MCF 10A (cell line): ENCODE data around the gene GAB3. TPM values are rescaled to one million over a fixed set of nuclear protein-coding genes. Genes with fewer than 3 reads are reported as not detected.

Source experiments
- BruUV-seq: library from RNA; stranded (reverse); fragments of 400-500 nt; replicated peaks from 2 replicates; lab custom pipeline; 2021; lab: Mats Ljungman, UMichigan
- CTCF ChIA-PET: fragments of 300-600 bp; sonication (Branson Sonifier 250); formaldehyde crosslinking; extraction: SDS; loops from one replicate; lab custom pipeline; 2021; ENCODE audit warnings: antibody characterized with exemption, inconsistent platforms; lab: Yijun Ruan, JAX
- POLR2A ChIA-PET: fragments of 300-600, 350-650 bp; sonication (Branson Sonifier 250); formaldehyde crosslinking; extraction: SDS; loops from one replicate; lab custom pipeline; 2020; ENCODE audit warnings: antibody characterized with exemption, inconsistent platforms; lab: Yijun Ruan, JAX
- DNase-seq: peaks from one replicate; pipeline ENCODE4 v3.0.0-alpha.2; 2018; ENCODE audit not compliant: unreplicated experiment
- H3K27ac Mint-ChIP-seq: one replicate; pipeline ENCODE4 v1.8.0; 2022; ENCODE audit warnings: mild to moderate bottlenecking, low read depth, mixed read lengths; ENCODE audit not compliant: unreplicated experiment
- H3K27me3 Mint-ChIP-seq: one replicate; pipeline ENCODE4 v1.8.0; 2022; ENCODE audit warnings: mixed read lengths; ENCODE audit not compliant: insufficient read depth, unreplicated experiment
- H3K36me3 Mint-ChIP-seq: one replicate; pipeline ENCODE4 v1.8.0; 2022; ENCODE audit warnings: mild to moderate bottlenecking, moderate library complexity, mixed read lengths; ENCODE audit not compliant: insufficient read depth, unreplicated experiment
- H3K4me1 Mint-ChIP-seq: one replicate; pipeline ENCODE4 v1.8.0; 2022; ENCODE audit warnings: mixed read lengths; ENCODE audit not compliant: insufficient read depth, unreplicated experiment
- H3K4me3 Mint-ChIP-seq: one replicate; pipeline ENCODE4 v1.8.0; 2022; ENCODE audit warnings: mild to moderate bottlenecking, moderate library complexity, mixed read lengths; ENCODE audit not compliant: unreplicated experiment
- H3K9me3 Mint-ChIP-seq: one replicate; pipeline ENCODE4 v1.8.0; 2022; ENCODE audit warnings: mixed read lengths; ENCODE audit not compliant: unreplicated experiment
- intact Hi-C: fragments of 100-400 bp; cut with micrococcal nuclease; formaldehyde crosslinking; loops from 2 replicates; pipeline ENCODE4 v1.14.1; 2022
- total RNA-seq: library from RNA; stranded (reverse); gene quantifications from 2 replicates; pipeline ENCODE4 v1.2.3, GENCODE V29; 2022
- TF ChIP-seq, protein P1 (sequence below): fragments of 200-600 bp; IDR thresholded peaks from one replicate; pipeline ENCODE4 v1.8.0; 2022; ENCODE audit warnings: antibody characterized with exemption, mild to moderate bottlenecking; ENCODE audit not compliant: unreplicated experiment

Gene GAB3
- total RNA-seq, 1 experiment from 2014 or later: 2.1 TPM

DNA sequence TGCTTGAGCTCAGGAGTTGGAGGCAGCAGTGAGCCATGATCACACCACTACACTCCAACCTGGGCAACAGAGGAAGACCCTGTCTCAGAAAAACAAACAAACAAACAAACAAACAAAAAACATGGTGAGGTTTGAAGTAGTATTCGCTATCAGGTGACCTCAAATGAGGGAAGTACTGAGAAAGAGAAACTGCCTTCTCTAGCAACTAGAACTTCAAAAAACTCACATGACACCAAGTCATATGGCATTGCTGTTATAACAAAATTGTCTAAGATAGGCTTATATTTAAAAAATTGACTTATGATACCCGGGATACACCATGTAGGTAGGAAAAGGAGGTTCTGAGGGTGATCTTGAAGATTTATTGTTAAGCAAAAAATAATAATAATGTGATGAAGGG, 44.1 kb upstream of the GAB3 start:
- CTCF ChIA-PET: interaction anchor here (0.6 kb wide), 1 partner anchor 26 kb away, joined by 3 read pairs; no protein-coding TSS in a partner anchor
- Mint-ChIP-seq H3K27me3 (peaks cover under 1% of the 10 kb centered on the region), H3K27ac (no peak overlapping the region), H3K4me3 (no peak overlapping the region), H3K9me3 (no peaks in the 10 kb centered on the region), H3K4me1 (peaks cover 27% of the 10 kb centered on the region), H3K36me3 (no peaks in the 10 kb centered on the region)
- BruUV-seq: no TSS peak
- intact Hi-C loops: no loop called here
- POLR2A ChIA-PET: no interaction called here
- TF ChIP-seq, protein P1, sequence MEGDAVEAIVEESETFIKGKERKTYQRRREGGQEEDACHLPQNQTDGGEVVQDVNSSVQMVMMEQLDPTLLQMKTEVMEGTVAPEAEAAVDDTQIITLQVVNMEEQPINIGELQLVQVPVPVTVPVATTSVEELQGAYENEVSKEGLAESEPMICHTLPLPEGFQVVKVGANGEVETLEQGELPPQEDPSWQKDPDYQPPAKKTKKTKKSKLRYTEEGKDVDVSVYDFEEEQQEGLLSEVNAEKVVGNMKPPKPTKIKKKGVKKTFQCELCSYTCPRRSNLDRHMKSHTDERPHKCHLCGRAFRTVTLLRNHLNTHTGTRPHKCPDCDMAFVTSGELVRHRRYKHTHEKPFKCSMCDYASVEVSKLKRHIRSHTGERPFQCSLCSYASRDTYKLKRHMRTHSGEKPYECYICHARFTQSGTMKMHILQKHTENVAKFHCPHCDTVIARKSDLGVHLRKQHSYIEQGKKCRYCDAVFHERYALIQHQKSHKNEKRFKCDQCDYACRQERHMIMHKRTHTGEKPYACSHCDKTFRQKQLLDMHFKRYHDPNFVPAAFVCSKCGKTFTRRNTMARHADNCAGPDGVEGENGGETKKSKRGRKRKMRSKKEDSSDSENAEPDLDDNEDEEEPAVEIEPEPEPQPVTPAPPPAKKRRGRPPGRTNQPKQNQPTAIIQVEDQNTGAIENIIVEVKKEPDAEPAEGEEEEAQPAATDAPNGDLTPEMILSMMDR: no peak
- DNase-seq: no peak

DNA sequence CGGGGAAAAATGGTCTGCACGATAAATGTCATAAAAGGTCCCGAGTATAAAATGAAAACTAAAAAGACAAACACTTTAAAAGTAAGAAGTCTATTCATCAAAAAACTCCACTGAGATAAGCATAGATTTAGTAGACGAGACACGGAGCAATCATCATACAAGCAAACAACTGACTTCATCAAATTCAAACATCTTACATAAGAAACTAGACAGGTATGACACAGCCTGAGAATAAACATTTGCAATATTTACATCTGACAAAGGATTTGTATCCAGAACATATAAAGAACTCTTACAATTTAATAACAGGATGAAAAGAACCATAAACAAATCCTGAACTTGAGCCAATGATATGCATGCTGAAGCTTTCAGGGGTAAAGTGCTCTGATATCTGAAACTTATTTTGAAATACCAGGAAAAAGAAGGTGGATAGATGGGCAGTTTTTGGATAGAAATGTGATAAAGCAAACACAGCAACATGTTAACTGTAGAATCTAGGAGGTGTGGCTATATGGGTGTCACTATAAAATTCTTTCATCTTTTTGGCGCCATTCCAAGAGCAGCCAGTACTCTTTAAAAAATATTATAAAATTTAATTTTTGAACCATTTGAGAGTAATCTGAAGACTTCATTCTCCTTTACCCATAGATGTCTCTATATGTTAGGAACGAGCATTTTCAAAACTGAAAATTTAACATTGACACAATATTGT, 42.4 kb upstream of the GAB3 start:
- no peaks in the 10 kb centered on the region for H3K9me3 Mint-ChIP-seq
- no peak overlapping the region for H3K27ac Mint-ChIP-seq
- no peak for DNase-seq
- TF ChIP-seq, protein P1: no peak
- CTCF ChIA-PET: no interaction called here
- POLR2A ChIA-PET: no interaction called here
- intact Hi-C loops: no loop called here
- peaks cover 13% of the 10 kb centered on the region for H3K4me1 Mint-ChIP-seq
- no peaks in the 10 kb centered on the region for H3K36me3 Mint-ChIP-seq
- H3K4me3 Mint-ChIP-seq: no peak overlapping the region
- H3K27me3 Mint-ChIP-seq: peaks cover 18% of the 10 kb centered on the region
- BruUV-seq: no TSS peak

DNA sequence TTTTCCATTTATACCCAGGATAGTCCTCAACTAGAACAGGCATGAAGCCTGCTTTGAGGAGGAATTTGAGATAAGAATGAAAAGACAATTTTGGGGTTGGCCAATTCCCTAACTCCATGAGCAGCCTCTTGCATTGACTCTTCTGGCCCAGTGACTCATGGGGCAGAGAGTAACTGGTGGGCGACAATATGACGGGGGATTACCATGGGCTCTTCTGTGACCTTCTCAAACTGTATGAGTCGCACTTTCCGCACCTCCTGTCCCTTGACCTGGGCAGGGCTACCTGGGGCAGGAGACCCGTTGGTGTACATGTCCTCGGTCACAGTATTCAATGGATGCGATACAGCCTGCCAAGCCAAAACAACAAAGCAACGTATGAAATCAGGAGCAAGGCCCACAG, 41.1 kb upstream of the GAB3 start:
- TF ChIP-seq, protein P1: no peak

DNA sequence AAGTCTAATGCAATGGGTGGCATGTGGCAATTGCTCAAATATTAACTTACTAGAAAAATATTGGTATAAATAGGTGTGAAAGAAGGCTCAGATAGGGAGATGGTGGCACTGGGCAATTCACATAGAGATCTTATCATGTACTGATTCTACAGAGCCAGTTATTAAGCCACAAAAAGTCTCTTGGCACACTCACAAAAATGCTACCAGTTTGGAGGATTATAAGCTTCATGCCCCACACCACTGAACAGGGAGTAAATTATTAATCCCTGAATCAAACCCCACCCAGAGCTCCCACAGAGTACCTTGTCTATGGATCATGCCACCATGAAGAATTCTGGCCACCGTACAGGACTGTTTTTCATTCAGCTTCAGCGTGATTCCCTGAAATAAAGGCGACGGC, 40.6 kb upstream of the GAB3 start:
- TF ChIP-seq, protein P1: no peak
- POLR2A ChIA-PET: interaction anchor here (0.6 to 0.8 kb wide), 2 partner anchors 16 to 21 kb away, joined by 3 to 4 read pairs; no protein-coding TSS in a partner anchor
- Mint-ChIP-seq H3K4me3 (no peak overlapping the region), H3K27me3 (peaks cover 30% of the 10 kb centered on the region), H3K27ac (no peak overlapping the region), H3K36me3 (peaks cover 2% of the 10 kb centered on the region), H3K9me3 (no peaks in the 10 kb centered on the region), H3K4me1 (peaks cover under 1% of the 10 kb centered on the region)
- intact Hi-C loops: no loop called here
- CTCF ChIA-PET: no interaction called here
- DNase-seq: no peak
- no TSS peak for BruUV-seq

More for the DNA sequence above, 41.1 kb upstream of the GAB3 start:
- H3K9me3 Mint-ChIP-seq: no peaks in the 10 kb centered on the region
- no peak overlapping the region for H3K4me3 Mint-ChIP-seq
- intact Hi-C loops: no loop called here
- H3K4me1 Mint-ChIP-seq: peaks cover 5% of the 10 kb centered on the region
- H3K27ac Mint-ChIP-seq: no peak overlapping the region
- ChIA-PET CTCF (no interaction called here), POLR2A (interaction anchor here (0.6 to 0.8 kb wide), 2 partner anchors 16 to 21 kb away, joined by 3 to 4 read pairs; no protein-coding TSS in a partner anchor)
- BruUV-seq: no TSS peak
- H3K27me3 Mint-ChIP-seq: peaks cover 25% of the 10 kb centered on the region
- DNase-seq: no peak
- no peaks in the 10 kb centered on the region for H3K36me3 Mint-ChIP-seq
